Kidney epithelial cell (primary cell): Measurements from ENCODE around the gene KARS1. TPM values are rescaled to one million over a fixed set of nuclear protein-coding genes. Genes with fewer than 3 reads are reported as not detected.

ENCODE experiments used
- DNase-seq: peaks from one replicate; pipeline ENCODE4 v3.0.0-alpha.2; 2010; ENCODE audit warnings: low read depth
- H3K27me3 ChIP-seq: 2 replicates; pipeline ENCODE4 v1.6.0; 2011; ENCODE audit warnings: low read length; ENCODE audit not compliant: control insufficient read depth, insufficient read depth
- H3K36me3 ChIP-seq: 2 replicates; pipeline ENCODE4 v1.5.1; 2011; ENCODE audit warnings: low read length; ENCODE audit not compliant: control insufficient read depth, insufficient read depth
- H3K4me3 ChIP-seq: 2 replicates; pipeline ENCODE4 v1.5.1; 2011; ENCODE audit warnings: low read depth, mild to moderate bottlenecking, control low read depth, low read length
- CTCF ChIP-seq: IDR thresholded peaks from 2 replicates; pipeline ENCODE4 v1.5.1; 2011; ENCODE audit warnings: mild to moderate bottlenecking, moderate library complexity, low read length, control low read depth, inconsistent platforms; ENCODE audit not compliant: insufficient read depth, poor library complexity, severe bottlenecking
- total RNA-seq: library from RNA; depleted of rRNA; stranded (reverse); fragments of >200 nt; gene quantifications from 2 replicates; pipeline ENCODE4 v1.2.3, GENCODE V29; 2015

The KARS1 gene
- total RNA-seq, 1 donor from 2014 or later: 233 TPM

GRCh38 chr16:75617121-75617520 is 30.3 kb downstream of the KARS1 start:
- peaks cover 1% of the 10 kb centered on the region for H3K36me3 ChIP-seq
- H3K27me3 ChIP-seq: no peaks in the 10 kb centered on the region
- no peak for TF ChIP-seq CTCF

GRCh38 chr16:75616521-75617010 is 30.9 kb downstream of the KARS1 start:
- TF ChIP-seq CTCF: no peak
- DNase-seq: no peak
- peaks cover 1% of the 10 kb centered on the region for H3K36me3 ChIP-seq
- no peaks in the 10 kb centered on the region for H3K27me3 ChIP-seq
- no peak overlapping the region for H3K4me3 ChIP-seq

More at GRCh38 chr16:75617121-75617520, 30.3 kb downstream of the KARS1 start:
- no peak for DNase-seq
- no peak overlapping the region for H3K4me3 ChIP-seq

- DNase-seq: no peak
- no peak overlapping the region for H3K4me3 ChIP-seq
- TF ChIP-seq CTCF: no peak
- peaks cover 1% of the 10 kb centered on the region for H3K36me3 ChIP-seq
- no peaks in the 10 kb centered on the region for H3K27me3 ChIP-seq
Observed at GRCh38 chr16:75615619-75616018, 31.8 kb downstream of the KARS1 start.

- DNase-seq: no peak
- no peak for TF ChIP-seq CTCF
- peaks cover 1% of the 10 kb centered on the region for H3K36me3 ChIP-seq
Observed at GRCh38 chr16:75614066-75614897, 33.2 kb downstream of the KARS1 start.

GRCh38 chr16:75606507-75606906 is 41.0 kb downstream of the KARS1 start:
- no peak for DNase-seq
- Histone ChIP-seq H3K4me3 (no peak overlapping the region), H3K36me3 (peaks cover 2% of the 10 kb centered on the region), H3K27me3 (no peaks in the 10 kb centered on the region)
- no peak for TF ChIP-seq CTCF

More at GRCh38 chr16:75614066-75614897, 33.2 kb downstream of the KARS1 start:
- Histone ChIP-seq H3K27me3 (no peaks in the 10 kb centered on the region), H3K4me3 (no peak overlapping the region)

- Histone ChIP-seq H3K27me3 (no peaks in the 10 kb centered on the region), H3K36me3 (peaks cover 2% of the 10 kb centered on the region), H3K4me3 (no peak overlapping the region)
- DNase-seq: no peak
- no peak for TF ChIP-seq CTCF
Observed at GRCh38 chr16:75603241-75603640, 44.2 kb downstream of the KARS1 start.
